Ishikawa (cell line): ENCODE measurements around the gene STARD4.

Experiments used
- TAF1 ChIP-seq: IDR thresholded peaks from 2 replicates; pipeline ENCODE4 v1.6.1; 2012; ENCODE audit warnings: low read depth, mild to moderate bottlenecking
- TF ChIP-seq, protein P1 (sequence below): IDR thresholded peaks from 2 replicates; pipeline ENCODE4 v1.6.1; 2012

GRCh38 chr5:111461255-111461671 is 51.1 kb downstream of the STARD4 start:
- TF ChIP-seq TAF1, result no peak
- TF ChIP-seq, protein P1, sequence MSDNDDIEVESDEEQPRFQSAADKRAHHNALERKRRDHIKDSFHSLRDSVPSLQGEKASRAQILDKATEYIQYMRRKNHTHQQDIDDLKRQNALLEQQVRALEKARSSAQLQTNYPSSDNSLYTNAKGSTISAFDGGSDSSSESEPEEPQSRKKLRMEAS, result no peak
